Activated CD4-positive, alpha-beta T cell treated with anti-CD3 and anti-CD28 coated beads, Interleukin-2, amount 50 U/mL, for 24 hours (primary cell): ENCODE measurements around the gene ORM1.
"Not testable (repeated sequence)": the region's sequence is repeated elsewhere in the genome, so short reads cannot be mapped to it uniquely, and the experiment has no call there.

Experiments used
- DNase-seq, 2 donors: peaks; one replicate each; pipeline ENCODE4 v3.0.0-alpha.2; 2020; ENCODE audit warnings: low read depth in 1 of 2, low spot score in 1 of 2

The ORM1 gene

DNA sequence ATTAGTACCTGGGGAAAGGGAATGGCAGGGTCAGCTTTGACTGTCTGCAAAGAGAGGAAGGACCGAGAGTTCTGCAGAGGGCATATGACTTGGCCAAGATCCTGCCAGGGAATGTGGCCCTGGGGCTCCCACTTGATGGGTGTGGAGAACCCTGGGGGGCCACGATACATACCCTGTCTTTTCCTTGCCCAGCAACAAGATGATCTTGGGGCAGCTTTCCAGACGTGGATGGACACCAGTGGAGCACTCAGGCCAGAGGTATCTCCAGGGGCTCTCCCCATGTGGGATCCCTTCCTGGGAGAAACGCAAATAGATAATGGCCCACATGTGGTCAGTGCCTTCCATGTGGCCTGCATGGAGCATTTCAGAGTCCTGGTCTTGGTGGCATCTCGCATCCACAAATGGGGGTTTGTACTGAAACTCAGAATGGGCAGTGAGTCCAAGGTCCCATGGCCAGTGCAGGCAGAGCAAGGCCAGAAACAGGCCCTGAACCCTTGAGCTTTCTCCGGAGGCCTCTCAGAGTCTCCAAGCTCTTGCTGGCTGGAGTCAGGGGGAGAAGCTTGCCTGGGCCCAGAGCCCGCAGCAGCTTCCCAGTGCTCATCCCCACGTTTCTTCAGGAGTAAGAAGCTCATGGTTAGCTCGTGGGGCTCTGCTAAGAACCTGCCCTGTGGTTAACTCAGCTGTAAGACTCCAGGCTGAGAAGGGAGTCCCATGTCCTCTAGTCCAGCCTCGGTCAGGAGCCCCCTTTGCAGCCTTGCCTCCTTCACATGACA is 18.3 kb upstream of the ORM1 start:
- DNase-seq = no peak

DNA sequence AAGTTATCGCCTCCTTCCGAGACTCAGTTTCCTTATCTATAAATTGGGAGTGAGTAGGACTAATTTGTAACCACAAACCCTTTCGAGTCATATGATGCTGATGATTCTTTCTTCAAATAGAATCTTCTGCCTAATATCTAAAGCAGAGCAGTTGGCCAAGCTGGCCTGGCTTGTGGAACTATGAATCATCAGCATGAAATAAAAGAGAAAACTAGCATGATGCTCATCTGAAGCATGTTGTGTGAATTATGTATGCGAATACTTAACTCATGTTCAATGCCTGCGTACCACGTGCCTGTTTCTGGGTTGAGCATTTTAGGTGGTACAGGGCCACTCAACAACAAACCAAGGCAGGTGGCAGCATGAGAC is 15.0 kb upstream of the ORM1 start:
- no peak for DNase-seq

DNA sequence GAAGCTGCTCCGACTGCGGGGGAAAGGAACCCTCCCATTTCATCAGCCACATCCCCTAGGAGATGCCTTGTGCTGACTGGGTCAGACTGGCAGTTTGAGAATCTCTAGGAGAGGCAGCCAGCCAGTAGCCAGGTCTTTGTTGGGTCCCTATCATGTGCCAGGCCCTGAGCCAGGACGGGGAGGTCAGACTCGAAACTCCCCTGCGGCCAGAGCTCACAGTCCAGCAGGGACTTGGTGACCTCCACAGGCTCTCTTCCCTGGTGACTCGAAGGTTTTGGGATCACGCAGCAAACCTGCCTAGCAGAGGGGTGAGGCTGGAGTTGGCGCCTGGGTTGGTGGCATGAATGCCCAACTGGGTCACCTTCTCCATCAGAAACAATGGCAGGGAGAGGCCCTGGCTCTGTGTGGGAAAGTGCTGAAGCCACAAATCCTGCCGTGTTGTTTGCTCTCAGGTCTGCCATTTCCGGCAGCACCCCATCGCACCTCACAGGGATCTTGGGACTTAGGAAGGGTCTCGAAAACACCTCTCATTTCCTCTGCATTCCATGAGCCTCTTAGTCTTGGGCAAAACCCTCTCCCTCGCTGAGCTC is 14.4 kb upstream of the ORM1 start:
- no peak for DNase-seq

DNA sequence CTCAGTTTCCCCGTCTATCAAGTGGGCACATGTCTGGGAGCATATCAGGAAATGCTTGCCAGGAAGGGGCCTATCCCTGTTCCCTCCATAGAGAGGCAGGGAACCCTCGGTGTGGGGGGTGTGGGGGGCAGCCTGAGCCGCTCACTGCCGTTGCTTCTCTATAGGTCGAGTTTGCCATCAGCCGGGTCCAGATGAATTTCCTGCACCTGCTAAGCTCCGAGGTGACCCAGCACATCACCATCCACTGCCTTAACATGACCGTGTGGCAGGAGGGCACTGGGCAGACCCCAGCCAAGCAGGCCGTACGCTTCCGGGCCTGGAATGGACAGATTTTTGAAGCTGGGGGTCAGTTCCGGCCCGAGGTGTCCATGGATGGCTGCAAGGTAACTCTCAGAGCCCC is 13.8 kb upstream of the ORM1 start:
- no peak for DNase-seq

DNA sequence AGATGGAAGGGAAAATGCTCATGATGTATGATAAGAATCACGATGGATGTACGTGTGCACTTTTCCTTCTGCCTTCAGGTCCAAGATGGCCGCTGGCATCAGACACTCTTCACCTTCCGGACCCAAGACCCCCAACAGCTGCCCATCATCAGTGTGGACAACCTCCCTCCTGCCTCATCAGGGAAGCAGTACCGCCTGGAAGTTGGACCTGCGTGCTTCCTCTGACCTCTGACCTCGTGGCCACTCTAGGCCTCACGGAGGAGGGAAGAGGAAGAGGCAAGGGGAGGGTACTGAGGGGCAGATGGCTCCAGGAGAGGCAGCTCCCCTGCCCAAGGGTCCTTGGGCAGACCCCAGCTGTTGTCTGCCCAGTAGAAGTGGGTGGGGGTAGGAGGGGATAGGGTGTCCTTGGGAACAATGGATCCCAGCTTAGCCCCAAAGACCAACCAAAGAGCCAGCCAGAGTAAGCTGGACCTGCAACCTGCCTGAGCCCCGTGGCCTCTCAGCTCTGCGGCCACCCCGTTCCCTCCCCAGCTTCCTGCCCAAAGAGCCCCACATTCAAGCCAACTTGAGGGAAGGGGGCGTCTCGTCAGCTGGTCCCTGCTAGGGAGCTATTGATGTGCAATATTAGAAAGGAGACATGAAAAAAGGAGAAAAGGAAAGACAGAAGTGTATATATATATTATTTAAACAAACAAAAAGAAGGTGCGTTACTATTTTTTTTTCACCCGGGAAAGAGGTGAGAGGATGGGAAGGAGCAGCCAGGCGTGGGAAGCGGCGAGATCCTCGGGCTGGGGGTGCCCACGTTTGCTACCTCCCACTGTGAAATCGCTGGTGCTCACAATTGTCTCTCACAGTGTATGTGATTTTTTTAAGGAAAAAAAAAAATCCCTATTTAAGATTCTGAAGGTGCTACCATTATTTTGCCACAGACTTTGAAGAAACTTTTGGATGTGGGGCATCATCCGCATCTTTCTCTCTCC is 12.1 kb upstream of the ORM1 start:
- no peak for DNase-seq

DNA sequence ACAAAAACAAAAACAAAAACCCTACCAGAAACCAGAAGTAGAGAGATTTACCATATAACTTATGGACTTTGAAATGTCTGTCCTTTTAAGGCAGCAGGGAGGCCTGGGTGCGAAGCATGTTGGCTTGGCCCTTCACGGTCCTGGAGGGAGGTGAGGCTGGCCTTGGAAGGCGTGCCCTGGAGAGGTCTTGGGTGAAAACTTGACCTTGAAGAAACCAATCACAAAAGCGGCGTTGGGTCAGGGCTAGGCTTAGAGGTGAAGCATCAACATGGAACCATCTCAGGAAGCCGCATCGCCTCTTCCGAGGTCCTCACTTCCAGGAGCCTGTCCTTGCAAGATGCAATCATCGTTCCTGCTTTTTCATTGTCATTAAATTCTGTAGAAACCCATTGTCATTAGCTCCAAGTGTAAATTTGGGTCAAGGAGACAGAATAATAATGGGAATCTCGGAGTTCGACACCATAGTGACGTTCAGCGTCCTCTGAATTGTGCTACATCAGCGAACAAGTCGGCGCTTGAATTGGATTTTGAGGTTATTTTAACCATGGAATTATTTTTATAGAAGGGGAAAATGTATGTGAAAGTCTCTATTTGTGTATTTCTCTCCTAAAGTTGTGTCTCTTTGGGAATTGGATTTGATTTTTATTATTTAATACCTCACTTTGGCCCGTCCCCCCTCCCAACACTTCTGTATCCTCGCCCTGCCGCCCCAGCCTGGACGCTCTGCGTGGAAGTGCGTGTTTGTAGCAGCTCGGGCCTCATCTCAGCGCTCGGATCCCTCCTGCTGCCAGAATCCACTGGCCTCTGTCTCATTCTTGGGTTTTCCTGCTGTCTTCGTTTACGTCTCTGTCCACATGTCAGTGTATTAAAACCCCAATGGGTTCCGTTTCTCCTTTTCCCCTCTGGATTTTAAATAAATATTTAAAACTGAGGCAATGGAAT is 11.1 kb upstream of the ORM1 start:
- no peak for DNase-seq

DNA sequence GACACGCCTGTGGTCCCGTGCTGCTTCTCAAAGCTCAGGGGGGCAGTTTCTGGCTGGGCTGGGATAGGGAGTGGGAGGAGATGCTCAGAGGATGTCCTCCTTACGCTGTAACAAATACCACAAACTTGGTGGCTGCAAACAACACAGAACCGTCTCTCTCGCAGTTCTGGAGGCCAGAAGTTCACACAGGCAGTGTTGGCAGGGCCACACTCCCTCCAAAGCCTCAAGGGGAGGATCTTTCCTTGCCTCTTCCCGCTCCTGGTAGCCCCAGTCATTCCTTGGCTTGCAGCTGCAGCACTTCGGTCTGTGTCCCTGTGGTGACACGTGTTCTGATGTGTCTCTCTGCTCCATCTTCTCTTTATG is 10.4 kb upstream of the ORM1 start:
- DNase-seq = no peak

DNA sequence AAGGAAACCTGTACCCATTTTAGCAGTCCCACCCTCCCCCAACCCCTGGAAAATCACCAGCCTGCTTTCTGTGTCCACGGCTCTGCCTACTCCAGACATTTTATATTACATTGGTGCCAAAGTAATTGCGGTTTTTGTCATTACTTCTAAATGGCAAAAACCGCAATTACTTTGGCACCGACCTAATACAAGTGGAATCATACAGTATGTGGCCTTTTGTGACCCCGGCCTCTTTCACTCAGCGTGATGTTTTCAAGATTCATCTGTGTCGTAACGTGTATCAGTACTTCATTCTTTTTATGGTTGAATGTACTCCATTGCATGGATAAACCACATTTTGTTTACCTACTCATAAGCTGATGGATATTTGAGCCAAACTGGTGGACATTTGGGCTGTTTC is 9.7 kb upstream of the ORM1 start:
- no peak for DNase-seq

DNA sequence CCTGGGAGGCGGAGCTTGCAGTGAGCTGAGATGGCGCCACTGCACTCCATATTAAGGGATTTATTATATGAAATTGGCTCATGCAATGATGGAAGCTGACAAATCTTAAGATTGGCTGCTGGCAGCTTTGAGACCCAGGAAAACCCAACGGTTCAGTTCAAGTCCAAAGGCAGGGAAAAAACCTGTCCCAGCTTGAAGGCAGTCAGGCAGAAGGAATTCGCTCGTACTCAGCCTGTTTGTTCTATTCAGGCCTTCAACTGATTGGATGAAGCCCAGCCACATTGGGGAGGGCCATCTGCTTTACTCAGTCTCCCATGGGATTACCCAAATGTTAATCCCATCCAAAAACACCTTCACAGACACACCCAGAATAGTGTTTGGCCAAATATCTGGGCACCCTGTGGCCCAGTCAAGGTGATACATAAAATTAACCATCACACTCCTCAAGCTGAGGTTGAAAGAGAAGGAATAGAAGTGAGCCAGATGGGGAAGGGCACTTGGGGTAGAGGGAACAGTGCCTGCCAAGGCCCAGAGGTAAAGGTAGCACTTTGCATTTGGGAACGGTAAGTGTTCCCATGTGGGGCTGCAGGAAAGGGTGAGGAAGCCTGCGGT is 8.5 kb upstream of the ORM1 start:
- DNase-seq = no peak

DNA sequence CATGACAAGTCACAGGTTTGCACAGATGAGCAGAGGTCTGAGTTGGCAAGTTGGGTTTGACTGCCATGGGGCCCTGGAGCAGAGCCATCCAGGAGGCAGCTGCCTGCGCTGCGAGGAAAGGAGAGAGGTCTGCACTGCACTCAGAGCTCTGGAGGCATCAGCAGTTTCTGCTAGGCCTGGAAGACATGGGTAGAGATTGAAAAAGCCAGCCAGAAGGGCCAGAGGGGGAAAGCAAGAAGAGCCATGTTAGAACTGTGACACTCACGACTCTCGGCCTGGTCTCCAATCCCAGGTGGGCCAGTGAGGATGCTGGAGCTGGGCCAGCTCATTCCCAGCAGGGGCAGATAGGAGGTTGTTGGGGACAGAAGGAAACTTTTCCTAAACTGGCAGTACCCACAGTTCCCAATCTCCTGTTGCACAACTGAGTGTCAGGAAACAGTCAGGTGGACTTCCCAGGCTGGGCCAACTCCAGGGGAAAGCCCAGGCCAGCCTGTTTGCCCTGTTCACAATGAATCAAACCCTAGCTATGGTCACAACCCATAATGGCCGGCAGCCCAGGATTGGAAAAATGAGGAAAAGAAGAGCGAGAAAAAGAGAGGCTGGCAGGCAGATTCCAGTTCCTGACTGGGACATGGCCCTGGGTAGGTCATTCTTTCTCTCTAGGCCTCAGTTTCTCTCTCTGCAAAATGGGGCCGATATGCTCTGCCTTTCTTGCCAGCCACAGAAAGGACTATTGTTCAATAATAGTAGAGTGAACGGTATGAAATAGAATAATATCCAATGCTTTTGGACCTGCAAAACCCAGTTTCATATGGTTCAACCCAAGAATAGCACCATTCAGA is 7.8 kb upstream of the ORM1 start:
- no peak for DNase-seq

DNA sequence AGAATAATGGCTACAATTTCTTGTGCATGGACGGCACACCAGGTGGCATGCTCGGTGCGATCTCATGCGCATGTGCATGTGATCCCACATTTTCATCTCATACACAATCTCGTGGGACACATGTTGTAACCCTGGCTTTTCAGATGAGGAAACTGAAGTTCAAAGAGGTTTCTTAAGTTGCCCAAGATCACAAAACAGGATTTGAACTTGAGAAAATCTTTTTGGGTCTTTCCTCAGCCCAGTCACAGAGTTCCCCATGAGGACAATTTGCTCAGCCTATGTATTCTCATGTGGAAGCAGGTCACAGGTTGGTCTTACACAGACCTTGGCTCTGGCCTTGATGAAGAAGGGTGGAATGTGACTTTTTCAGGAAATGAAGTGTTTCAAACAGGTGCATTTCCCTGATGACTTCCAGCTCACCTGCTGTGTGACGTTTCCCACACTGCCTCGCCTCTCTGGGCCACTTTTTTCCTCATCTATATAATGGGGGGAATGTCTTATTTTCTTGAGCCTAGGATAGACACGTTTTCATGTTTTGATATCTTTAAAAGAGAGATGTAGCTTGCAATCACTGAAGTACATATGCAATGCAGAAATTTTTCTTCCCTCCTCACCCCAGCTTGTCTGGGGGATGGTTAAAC is 7.1 kb upstream of the ORM1 start:
- DNase-seq = no peak

DNA sequence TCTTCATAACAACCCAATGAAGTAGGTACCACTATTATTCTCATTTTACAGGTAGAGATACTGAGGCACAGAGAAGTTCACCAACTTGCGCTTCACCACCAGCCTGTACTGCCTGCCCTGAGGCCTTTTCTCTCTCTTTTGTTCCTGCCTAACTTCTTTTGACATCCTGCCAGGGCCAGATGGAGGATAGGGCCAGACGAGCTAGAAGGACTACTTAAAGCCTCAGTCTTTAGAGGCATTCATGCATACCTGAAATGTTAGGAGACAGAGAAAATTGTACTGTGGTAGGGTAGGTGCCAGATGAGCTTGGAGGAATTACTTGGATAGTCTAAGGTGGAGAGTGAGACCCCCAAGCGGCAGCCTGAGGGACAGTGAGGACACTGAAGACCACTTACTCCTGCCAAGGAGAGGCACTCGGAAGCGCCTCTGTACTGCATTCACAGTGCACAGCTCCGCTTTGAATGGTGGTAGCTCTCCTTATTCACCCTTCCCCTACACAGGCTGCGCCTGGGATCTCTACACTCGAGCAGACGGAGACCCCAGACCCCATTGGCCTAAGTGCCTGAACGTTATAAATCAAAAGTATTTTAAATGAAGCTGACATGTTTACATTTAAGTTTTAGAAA is 6.2 kb upstream of the ORM1 start:
- no peak for DNase-seq

DNA sequence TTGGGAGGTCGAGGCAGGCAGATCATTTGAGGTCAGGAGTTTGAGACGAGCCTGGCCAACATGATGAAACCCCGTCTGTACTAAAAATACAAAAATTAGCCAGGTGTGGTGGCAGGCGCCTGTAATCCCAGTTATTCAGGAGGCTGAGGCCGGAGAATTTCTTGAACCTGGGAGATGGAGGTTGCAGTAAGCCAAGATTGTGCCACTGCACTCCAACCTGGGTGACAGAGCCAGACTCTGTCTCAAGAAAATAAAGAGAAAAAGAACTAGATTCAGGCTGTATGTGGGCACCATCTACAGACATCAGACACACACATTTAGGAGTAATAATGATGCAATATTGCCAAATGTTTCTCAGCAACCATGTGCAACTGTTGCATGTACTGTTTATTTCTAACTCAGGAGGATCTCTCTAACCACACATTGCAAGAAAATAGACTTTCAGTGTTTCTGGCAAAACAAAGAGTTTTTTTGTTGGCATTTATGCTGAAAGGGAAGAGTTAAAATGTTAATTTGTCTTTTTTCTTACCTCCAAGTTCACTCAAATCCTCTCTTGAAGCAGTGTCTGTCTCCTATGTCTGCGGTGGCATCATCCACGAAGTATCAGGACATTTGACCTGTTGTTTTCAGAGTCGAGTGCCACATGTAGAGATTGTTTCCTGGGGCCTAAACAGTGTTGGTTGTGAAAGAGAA is 5.1 kb upstream of the ORM1 start:
- DNase-seq = no peak

DNA sequence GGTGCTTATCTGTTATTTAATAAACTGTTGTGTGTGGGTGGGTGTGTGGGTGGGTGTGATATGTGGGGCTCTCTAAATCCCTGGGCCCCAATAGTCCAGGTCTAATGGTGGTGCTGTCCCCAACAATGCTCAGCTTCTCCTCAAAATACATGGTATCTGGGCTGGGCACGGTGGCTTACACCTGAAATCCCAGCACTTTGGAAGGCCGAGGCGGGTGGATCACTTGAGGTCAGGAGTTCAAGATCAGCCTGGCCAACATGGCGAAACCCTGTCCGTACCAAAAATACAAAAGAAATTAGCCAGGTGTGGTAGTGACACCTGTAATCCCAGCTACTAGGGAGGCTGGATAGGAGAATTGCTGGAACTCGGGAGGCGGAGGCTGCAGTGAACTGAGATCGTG is 4.5 kb upstream of the ORM1 start:
- no peak for DNase-seq

DNA sequence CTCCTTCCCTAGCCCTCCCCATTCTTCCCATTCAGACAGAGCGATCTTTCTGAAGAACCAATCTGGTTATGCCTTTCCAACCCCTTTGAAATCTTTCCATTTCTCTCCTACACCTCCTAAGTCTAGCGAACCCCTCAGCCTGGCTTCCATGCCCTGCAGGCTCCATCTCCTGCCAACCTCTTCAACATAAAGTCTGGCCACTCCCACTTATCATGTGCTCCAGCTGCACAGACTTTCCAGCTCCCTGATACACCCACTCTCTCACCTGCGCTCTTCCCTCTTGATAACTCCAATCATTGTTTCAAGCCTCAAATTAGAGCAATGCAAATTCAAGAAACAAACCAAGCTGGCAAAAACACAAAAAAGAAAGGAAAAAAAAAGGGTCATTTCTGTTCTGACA is 3.8 kb upstream of the ORM1 start:
- DNase-seq = no peak

DNA sequence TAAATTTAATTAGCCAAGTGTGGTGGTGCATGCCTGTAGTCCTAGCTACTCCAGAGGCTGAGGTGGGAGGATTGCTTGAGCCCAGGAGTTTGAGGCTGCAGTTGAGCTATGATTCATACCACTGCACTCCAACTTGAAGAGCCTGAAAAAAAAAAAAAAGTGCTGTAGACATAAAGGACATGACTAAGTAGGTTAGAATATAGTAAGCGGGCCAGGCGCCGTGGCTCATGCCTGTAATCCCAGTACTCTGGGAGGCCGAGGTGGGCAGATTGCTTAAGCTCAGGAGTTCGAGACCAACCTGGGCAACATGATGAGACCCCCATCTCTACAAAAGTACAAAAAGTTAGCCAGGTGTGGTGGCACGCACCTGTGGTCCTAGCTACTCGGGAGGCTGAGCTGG is 2.2 kb upstream of the ORM1 start:
- DNase-seq = not testable (repeated sequence)

DNA sequence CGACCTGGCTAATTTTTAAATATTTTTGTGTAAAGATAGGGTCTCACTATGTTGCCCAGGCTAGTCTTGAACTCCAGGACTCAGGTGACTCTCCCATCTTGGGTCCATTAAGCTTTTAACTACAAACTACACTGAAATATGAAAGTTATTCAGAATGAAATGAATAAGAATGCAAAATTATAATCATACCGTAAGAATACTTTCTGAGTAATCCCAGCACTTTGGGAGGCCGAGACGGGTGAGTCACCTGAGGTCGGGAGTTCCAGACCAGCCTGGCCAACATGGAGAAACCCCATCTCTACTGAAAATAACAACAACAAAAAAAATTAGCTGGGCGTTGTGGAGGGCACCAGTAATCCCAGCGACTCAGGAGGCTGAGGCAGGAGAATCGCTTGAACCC is 1.1 kb upstream of the ORM1 start:
- DNase-seq = no peak

DNA sequence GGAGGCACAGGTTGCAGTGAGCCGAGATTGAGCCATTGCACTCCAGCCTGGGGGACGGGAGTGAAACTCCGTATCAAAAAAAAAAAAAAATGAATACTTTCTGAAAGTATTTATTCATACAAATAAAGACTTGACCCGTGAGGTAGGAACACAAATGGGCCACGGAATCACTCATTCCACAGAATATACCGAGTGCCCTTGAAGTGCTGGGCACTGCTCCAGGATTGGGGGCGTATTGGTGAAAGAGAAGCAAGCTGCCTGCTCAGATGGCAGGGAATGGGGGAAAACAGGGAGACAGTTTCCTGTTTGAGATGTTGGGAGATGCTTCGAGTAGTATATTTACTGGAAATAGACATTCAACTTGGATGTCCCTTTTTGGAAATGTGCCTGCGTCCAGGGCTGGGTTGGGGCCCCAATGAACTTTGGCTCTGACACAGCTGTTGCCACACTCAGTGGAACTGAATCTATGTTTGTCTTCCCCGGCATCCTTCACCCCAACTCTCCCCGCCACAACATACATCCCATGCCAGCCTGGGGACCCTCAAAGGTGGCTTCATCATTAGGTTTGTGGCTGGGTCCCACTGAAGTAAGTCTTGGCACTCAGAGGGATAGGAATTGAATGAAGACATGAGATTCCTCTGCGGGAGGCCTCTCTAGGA is 609 bp upstream of the ORM1 start:
- DNase-seq = not testable (repeated sequence)
